ENCODE measurements around the gene CHST7.

CHST7 gene

GRCh38 chrX:46647251-46647650 lies 73.7 kb downstream of the CHST7 start:
- no peak for DNase-seq (ENCODE audit: low spot score)

Small RNA genes lying within 50 kb of the gene (small RNA-seq; reads per million reads assigned to genes)
- gene RF00017, result 0 reads per million in 2 experiments
